Duodenal mucosa (tissue), 2 donors: ENCODE measurements around the gene SDK2.

Experiments
- H3K27ac ChIP-seq: one replicate; pipeline ENCODE4 v1.7.0; 2013; ENCODE audit warnings: low read depth, low read length
- H3K27me3 ChIP-seq, 2 donors: one replicate each; pipeline ENCODE4 v1.7.0; 2013; ENCODE audit warnings: low read length in 2 of 2, control low read depth in 1 of 2; ENCODE audit not compliant: insufficient read depth in 2 of 2, control insufficient read depth in 1 of 2
- H3K36me3 ChIP-seq, 2 donors: one replicate each; pipeline ENCODE4 v1.7.0; 2013; ENCODE audit warnings: low read length in 2 of 2, control low read depth in 1 of 2; ENCODE audit not compliant: insufficient read depth in 2 of 2, control insufficient read depth in 1 of 2
- H3K4me1 ChIP-seq, 2 donors: one replicate each; pipeline ENCODE4 v1.7.0; 2013; ENCODE audit warnings: low read length in 2 of 2, control low read depth in 1 of 2; ENCODE audit not compliant: insufficient read depth in 2 of 2, control insufficient read depth in 1 of 2
- H3K4me3 ChIP-seq, 2 donors: one replicate each; pipeline ENCODE4 v1.7.0; 2013; ENCODE audit warnings: low read length in 2 of 2, low read depth in 1 of 2
- H3K9ac ChIP-seq, 2 donors: one replicate each; pipeline ENCODE4 v1.7.0; 2013; ENCODE audit warnings: low read length in 2 of 2, low read depth in 1 of 2
- H3K9me3 ChIP-seq, 2 donors: one replicate each; pipeline ENCODE4 v1.7.0; 2013; ENCODE audit warnings: low read length in 2 of 2, control low read depth in 1 of 2; ENCODE audit not compliant: control insufficient read depth in 1 of 2

The SDK2 gene

DNA sequence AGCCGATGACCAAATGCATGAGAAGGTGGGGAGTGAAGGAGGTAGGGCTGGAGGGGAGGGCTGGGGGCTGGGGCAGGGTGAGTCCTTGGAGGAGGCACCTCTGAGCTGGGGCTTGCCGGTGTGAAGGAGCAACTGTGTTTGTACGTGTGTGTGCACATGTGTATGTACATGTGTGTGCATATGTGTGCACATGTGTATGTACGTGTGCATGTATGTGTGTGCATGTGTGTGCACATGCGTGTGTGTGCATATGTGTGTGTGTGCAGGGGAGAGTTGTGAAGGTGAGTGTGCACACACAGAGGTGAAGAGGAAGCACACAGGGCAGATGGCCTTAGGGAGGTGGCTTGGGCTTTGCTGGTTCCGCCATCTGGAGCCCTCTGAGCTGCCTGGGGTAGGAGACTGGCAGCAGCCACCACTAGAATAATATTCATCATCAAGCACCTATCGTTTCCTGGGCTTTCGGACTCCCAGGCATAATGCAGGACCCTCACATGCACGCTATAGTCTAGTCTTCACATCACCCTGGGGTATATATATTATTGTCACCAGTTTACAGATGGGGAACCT is 211.5 kb downstream of the SDK2 start:
- Histone ChIP-seq H3K36me3 (no peaks in the 10 kb centered on the region), H3K9me3 (no peaks in the 10 kb centered on the region), H3K4me1 (peaks cover 0 to 4% of the 10 kb centered on the region in 2 donors), H3K4me3 (no peak overlapping the region), H3K9ac (no peak overlapping the region), H3K27ac (no peak overlapping the region), H3K27me3 (no peaks in the 10 kb centered on the region)

- Histone ChIP-seq H3K27ac (no peak overlapping the region), H3K9me3 (no peaks in the 10 kb centered on the region), H3K9ac (no peak overlapping the region)
These were observed 212.6 kb downstream of the SDK2 start for GRCh38 chr17:73431401-73432205.

DNA sequence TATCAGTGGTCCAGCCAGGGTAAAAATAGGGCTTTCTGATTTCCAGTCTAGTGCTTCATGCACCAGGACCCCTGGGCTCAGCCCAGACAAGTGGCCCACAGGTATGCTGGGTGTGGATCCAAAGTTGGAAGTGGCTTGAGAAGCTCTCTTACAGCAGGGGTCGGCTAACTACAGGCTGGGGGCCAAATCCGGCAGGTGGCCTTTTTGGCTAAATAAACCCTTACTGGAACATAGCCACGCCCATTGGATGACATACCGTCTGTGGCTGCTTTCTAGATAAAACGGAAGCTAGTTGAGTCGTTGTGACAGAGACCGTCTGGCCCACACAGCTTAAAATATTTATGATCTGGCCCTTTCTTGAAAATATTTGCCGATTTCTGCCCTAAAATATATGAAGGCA is 213.4 kb downstream of the SDK2 start:
- Histone ChIP-seq H3K9ac (no peak overlapping the region), H3K4me3 (no peak overlapping the region), H3K27me3 (no peaks in the 10 kb centered on the region), H3K36me3 (no peaks in the 10 kb centered on the region), H3K9me3 (no peaks in the 10 kb centered on the region), H3K4me1 (peaks cover 0 to 4% of the 10 kb centered on the region in 2 donors), H3K27ac (no peak overlapping the region)

More at GRCh38 chr17:73431401-73432205, 212.6 kb downstream of the SDK2 start:
- Histone ChIP-seq H3K4me1 (peaks cover 0 to 4% of the 10 kb centered on the region in 2 donors), H3K36me3 (no peaks in the 10 kb centered on the region), H3K4me3 (no peak overlapping the region), H3K27me3 (no peaks in the 10 kb centered on the region)

DNA sequence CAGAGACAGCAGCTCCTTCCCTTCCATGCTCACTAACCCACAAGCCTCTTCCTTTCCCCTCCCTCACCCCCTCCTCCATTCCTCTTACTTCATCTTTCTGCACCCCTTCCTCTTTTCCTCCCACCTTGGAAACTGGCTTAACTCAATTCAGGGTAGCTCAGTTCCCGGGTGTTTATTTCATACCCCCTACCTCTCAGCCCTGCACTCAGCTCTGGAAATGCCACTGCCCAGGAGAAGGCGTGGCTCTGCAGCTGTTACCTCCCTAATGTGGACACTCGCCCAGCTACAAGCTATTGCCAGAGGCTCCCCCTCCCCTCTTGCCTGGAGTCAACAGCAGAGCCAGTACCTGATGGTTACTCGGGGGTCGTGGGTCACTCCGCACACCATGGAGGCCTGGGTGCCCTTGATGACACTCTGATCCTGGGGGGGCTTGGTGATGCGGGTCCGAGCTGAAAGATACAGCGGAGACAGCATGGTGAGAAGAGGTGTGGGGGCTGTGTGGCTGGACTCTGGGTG is 214.0 kb downstream of the SDK2 start:
- Histone ChIP-seq H3K27ac (no peak overlapping the region), H3K4me3 (no peak overlapping the region), H3K9ac (no peak overlapping the region), H3K4me1 (peaks cover 0 to 4% of the 10 kb centered on the region in 2 donors), H3K27me3 (no peaks in the 10 kb centered on the region), H3K9me3 (no peaks in the 10 kb centered on the region), H3K36me3 (no peaks in the 10 kb centered on the region)

DNA sequence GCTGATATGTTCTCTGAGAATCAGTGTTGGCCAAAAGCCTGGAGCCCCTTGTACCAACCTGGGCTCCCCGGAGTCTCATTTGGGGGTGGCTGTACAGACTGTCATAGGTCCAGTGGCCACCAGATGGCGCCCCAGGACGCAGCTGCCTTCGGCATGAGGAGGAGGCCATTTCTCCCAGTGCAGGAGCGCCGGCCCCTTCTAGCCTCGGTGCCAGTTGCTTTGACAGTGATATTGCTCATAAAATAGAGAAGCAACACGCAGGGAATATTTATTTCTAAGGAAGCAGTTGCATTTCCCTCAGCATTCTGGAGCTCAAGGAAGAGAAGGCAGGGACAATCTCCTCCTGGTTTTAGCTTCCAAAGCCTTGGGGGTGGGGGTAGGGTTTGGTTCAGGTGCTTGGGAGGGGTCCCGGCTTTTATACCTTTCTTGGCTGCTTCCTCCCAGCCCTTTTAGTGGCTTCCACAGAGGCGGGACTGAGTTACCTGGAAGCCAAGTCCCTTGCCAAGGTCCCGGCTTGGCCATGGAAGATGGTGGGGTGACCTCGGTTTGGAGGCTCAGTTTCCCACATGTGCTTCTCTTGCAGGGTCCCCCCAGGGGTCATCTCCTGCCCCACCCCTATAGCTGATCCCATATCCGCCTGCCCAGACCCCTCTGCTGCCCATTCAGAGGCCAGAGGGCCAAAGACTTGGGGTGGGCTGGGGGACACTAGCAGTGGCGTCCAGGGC is 214.6 kb downstream of the SDK2 start:
- Histone ChIP-seq H3K9me3 (no peaks in the 10 kb centered on the region), H3K4me1 (peaks cover 0 to 4% of the 10 kb centered on the region in 2 donors), H3K4me3 (no peak overlapping the region), H3K27me3 (no peaks in the 10 kb centered on the region), H3K36me3 (no peaks in the 10 kb centered on the region), H3K9ac (no peak overlapping the region), H3K27ac (no peak overlapping the region)

DNA sequence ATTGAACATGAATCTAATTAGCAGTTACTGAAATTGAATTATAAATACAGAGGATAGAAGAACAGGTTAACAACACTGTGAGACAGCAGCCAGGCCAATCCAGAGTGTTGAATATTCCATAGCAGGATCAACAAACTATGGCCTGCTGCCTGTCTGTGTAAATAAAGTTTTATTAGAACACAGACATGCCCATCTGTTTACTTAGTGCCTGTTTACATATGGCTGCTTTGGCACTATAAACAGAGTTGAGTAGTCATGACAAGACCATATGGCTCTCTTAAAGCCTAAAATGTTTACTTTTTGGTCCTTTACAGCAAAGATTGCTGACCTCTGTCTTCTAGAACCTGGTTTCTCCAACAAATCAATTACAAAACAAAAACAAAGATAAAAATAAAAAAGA is 217.0 kb downstream of the SDK2 start:
- H3K27me3 ChIP-seq, result no peaks in the 10 kb centered on the region
- no peak overlapping the region for H3K4me3 ChIP-seq
- no peak overlapping the region for H3K27ac ChIP-seq
- H3K4me1 ChIP-seq, result peaks cover 0 to 4% of the 10 kb centered on the region in 2 donors
- H3K9me3 ChIP-seq, result no peaks in the 10 kb centered on the region
- H3K36me3 ChIP-seq, result no peaks in the 10 kb centered on the region
- no peak overlapping the region for H3K9ac ChIP-seq

GRCh38 chr17:73424571-73424970 is 219.7 kb downstream of the SDK2 start:
- Histone ChIP-seq H3K36me3 (no peaks in the 10 kb centered on the region), H3K4me3 (no peak overlapping the region), H3K27me3 (peaks cover 0 to 3% of the 10 kb centered on the region in 2 donors), H3K4me1 (no peaks in the 10 kb centered on the region), H3K9me3 (no peaks in the 10 kb centered on the region), H3K9ac (no peak overlapping the region), H3K27ac (no peak overlapping the region)

DNA sequence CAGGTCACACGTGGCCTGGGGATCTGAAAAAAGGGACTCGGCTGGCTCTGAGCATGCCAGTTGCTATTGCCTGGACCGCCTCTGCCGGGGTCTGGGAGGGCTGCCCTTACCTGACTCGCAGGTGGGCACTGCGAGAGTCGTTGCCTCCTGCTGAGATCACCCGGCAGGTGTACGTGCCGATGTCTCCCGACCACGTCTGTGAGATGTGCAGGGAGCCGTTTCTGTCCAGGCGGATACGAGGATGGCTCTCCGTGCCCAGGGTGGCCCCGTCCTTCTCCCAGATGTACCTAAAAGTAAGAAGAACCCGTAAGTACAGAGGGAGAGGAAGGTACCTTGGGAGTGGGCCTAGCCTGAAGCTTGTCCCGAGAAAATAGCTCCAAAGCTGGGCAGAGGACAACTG is 220.4 kb downstream of the SDK2 start:
- Histone ChIP-seq H3K9ac (no peak overlapping the region), H3K27ac (no peak overlapping the region), H3K4me3 (no peak overlapping the region), H3K36me3 (no peaks in the 10 kb centered on the region), H3K4me1 (no peaks in the 10 kb centered on the region), H3K9me3 (no peaks in the 10 kb centered on the region), H3K27me3 (peaks cover 0 to 3% of the 10 kb centered on the region in 2 donors)

- Histone ChIP-seq H3K27ac (no peak overlapping the region), H3K4me1 (no peaks in the 10 kb centered on the region), H3K9ac (no peak overlapping the region), H3K36me3 (no peaks in the 10 kb centered on the region), H3K4me3 (no peak overlapping the region), H3K27me3 (peaks cover 0 to 3% of the 10 kb centered on the region in 2 donors), H3K9me3 (no peaks in the 10 kb centered on the region)
These were observed 221.0 kb downstream of the SDK2 start for GRCh38 chr17:73423159-73423715.

GRCh38 chr17:73422121-73422520 is 222.1 kb downstream of the SDK2 start:
- no peaks in the 10 kb centered on the region for H3K4me1 ChIP-seq
- peaks cover 0 to 3% of the 10 kb centered on the region in 2 donors for H3K27me3 ChIP-seq
- H3K9me3 ChIP-seq, result no peaks in the 10 kb centered on the region
- no peaks in the 10 kb centered on the region for H3K36me3 ChIP-seq
- no peak overlapping the region for H3K27ac ChIP-seq
- no peak overlapping the region for H3K9ac ChIP-seq
- no peak overlapping the region for H3K4me3 ChIP-seq
